GM21619 (cell line): ENCODE results near the gene DUSP12.
"Not testable (repeated sequence)": the region's sequence is repeated elsewhere in the genome, so short reads cannot be mapped to it uniquely, and the experiment has no call there.

Experiments used
- ATAC-seq: cut with Tn5 transposase; IDR thresholded peaks from one replicate; pipeline ENCODE4 v1.9.1; 2021; ENCODE audit not compliant: unreplicated experiment

Gene DUSP12, protein sequence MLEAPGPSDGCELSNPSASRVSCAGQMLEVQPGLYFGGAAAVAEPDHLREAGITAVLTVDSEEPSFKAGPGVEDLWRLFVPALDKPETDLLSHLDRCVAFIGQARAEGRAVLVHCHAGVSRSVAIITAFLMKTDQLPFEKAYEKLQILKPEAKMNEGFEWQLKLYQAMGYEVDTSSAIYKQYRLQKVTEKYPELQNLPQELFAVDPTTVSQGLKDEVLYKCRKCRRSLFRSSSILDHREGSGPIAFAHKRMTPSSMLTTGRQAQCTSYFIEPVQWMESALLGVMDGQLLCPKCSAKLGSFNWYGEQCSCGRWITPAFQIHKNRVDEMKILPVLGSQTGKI

DNA sequence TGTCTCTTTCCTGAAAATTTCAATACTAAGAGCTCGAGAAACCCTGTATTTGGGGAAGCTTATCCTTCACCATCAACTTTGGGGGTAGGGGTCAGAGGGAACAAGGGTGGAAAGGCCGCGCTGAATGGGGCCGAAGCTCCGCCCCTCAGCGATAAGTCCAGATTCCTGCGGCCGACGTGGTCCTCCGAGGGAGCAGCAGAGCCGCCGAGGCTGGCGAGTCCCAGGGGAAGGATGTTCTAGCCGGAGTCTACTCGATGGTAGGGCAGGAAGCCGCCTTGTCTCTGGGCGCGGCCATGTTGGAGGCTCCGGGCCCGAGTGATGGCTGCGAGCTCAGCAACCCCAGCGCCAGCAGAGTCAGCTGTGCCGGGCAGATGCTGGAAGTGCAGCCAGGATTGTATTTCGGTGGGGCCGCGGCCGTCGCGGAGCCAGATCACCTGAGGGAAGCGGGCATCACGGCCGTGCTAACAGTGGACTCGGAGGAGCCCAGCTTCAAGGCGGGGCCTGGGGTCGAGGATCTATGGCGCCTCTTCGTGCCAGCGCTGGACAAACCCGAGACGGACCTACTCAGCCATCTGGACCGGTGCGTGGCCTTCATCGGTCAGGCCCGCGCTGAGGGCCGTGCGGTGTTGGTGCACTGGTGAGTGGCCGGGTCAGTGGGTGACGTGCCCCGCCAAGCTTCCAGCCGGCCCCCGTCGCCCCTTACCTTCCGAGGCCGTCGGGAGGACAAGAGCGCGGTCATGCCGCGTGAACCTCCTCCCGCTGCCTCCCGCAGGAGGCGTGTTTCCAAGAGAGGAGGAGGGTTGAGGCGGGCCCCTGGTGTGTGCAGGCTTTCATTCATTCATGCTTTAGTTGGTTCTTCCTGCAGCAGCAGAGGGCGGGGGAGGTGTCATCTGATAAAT is at the start of gene DUSP12:
Gene DUSP12 (plus strand): TSS at position 278 of the 899 bp plus-strand sequence. CDS start 16 bp downstream, at position 294.
- peak; percentile 97 for ATAC-seq

DNA sequence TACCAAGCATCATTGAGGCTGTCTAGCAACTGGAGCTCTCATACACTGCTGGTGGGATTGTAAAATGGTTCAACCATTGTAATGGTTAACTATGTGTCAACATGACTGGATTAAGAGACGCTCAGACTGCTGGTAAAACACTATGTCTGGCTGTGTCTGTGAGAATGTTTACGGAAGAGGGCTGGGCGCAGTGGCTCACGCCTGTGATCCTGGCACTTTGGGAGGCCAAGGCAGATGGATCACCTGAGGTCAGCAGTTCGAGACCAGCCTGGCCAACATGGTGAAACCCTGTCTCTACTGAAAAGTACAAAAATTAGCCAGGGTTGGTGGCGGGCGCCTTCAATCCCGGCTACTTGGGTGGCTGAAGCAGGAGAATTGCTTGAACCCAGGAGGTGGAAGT is 47.3 kb upstream of the DUSP12 start:
- no peak for ATAC-seq

DNA sequence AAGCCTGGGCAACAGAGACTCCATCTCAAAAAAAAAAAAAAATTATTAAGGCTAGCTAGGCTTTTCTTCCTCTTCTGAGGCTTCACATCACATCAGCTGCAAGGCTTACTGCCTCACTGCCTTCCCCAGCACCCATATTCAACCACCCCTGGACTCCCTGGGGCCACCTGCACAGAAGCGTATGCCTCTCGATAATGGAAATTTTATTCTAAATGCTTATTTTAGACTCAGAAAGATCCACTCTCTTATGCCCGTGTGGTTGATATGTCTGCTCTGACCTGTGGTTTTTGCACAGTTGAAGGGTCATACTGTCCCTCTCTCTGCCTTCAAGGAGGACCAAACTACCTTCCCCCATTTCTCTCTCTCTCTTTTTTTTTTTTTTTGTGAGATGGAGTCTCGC is 44.0 kb upstream of the DUSP12 start:
- ATAC-seq, result no peak

DNA sequence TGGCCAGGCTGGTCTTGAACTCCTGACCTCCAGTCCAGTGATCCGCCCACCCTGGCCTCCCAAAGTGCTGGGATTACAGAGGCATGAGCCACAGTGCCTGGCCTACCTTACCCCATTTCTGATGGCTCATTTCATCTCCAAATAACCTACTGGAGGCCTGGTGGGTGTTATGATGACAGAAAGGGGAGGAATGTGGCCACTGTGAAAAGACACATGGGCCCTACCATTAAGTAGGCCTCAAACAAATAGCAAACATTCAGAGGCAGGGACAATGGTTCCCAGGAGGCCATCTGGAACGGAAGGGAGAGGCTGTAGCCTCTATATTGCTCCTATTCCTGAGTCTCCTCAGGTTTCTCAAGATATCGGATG is 43.5 kb upstream of the DUSP12 start:
- ATAC-seq, result no peak

DNA sequence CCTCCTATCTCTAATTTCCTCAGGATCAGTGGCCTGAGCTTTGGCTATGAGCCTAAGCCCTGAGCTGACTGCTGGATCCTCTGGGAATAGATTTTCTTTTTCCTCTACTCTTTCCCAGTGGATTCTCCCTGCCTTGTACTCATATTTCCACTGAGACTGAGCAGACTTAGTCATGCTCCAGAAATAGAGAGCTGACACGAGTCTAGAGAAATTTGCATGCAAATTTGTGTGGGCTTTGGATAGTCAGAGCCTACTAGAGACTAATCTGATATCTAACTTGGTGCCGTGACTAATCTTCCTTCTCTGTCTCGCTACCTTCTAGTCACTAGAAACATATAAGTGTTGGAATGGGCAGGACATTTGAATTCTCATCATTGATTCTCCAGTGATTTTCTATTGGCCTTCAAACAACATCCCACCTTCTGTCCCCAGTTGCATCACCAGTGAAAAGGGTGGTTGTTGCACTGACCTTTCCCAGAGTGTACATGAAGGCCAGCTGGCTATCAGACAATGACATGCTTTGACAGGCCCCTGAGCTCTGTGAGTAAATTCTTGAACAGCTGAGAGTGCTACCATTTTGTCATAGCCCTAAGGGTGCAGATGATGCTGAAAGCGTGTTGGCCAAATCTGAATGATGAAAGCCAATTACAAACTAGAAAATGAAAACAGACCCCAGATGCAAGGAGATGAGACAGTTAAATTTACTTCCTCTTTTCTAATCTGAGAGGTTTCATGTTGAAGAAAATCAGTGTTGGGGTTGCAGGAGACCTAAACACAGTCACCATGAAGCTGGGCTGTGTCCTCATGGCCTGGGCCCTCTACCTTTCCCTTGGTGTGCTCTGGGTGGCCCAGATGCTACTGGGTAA is 42.9 kb upstream of the DUSP12 start, which contains the start of gene FCRLA:
Gene FCRLA (plus strand): TSS at position 748 of the 866 bp plus-strand sequence. CDS start 36 bp downstream, at position 784.
- ATAC-seq, result peak; percentile 62

DNA sequence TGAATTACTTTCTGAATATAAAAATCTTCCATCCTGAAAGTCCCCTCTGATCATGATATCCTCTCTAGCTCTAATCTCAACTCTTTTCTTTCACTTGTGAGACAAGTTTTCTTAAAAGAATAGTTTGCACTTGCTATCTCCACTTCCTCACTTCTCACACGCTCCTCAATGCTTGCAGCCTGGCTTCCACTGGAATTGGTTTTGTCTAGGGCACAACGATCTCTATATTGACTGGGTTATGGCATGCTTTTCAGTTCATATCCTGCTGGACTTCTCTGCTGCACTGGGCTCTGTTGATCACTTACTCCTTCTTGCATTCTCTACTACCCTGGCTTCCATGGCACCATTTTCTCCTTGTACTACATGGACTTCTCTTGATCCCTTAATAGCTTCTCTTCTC is 42.1 kb upstream of the DUSP12 start:
- no peak for ATAC-seq

DNA sequence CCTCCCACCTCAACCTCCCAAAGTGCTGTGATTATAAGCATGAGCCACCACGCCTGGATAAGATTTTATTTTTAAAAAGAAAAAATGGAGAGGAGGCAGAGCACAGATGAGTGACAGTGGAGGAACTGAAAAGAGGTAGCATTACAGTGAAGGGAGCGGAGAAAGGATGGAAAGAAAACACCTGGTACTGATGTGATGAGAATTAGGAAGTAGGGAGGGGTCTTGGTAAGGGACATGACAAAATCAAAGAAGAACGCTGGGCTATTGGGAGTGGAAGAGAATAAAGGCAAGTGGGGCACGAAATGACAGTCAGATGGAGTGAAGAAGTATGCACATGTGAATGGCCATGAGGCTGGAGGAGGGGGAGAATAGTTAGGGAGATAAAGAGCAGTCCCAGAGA is 40.2 kb upstream of the DUSP12 start:
- no peak for ATAC-seq

GRCh38 chr1:161710560-161710959 is 39.0 kb upstream of the DUSP12 start:
- ATAC-seq, result no peak

DNA sequence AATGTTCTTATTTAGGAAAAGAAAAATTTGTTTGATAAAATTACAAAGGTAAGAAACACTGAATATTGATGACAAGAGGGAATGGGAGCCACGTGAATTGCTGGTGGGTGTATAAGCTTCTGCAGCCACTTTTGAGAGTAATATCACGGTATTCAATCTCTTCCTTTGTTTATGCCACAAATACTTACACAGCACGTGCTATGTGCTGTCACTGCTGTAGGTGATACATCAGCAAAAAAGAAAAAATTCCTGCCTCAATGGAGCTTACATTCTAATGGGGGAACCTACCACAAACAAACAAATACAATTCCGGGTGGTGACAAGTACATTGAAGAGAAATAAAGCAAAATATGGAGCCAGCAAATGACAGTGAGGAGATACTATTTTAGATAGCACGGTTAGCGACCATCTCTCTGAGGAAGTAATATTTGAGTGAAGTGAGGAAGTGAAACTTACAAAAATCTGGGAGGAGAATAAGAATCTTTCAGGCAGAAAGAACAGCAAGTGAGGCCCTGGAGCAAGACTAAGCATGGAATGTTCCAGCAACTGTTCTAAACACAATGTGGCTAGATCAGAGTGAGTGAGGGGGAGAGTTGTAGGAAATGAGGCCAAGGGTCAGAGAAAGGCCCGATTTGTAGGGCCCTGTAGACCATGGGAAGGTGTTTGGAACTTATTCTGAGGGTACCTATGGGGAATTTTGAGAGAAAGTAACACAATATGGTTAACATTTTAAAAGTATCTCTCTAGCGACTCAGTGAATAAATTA is 30.8 kb upstream of the DUSP12 start:
- peak; percentile 43 for ATAC-seq

DNA sequence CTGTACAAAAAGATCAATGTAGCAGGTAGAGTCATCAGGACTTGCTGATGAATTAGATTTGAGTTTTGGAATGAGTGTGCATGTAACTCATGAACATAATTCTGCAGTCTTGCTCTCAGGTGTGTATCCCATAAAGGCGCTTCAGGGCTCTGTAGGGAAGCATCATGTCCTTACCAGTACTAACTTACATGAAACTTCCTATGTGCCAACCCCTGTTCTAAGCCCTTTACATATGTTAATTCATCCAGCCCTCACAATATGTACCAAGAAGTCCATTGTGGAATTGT is 30.3 kb upstream of the DUSP12 start:
- ATAC-seq, result peak; percentile 35

GRCh38 chr1:161720422-161720821 is 29.2 kb upstream of the DUSP12 start:
- ATAC-seq, result no peak

DNA sequence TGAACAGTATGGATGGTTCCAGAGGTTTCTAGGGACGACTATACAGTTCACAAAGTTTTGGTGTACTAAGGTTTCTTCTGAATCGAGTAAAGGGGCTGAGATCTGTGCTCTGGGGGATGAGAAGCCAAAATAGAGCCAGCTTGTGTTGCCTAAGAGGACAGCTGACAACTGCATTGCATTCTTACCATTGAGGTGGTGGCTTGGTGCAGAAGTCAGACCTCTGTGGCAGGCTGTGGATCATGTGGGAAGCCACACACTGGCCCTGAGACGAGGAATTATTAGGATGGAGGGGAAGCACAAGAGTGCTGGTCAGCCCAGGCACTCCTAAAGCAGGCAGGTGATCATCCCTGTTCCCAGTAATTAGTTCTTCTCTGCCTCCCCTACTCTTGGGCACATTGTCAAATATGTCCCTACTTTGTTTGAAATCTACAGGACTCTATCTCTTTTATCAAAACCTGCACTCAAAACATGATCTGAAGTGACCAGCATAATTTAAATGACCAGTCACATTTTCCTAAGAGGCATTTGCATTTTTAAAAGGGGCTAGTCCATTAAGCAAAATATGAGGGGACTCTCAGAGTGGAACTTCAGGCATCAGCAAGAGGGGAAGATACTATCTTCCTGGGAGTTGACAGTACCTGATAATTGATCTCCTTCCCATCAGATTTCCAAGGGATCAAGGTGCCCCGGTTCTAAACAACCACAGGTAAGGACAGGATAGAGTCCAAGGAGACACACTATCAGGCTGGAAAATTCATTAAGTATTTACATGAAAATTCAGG is 28.4 kb upstream of the DUSP12 start, which contains the start of gene FCRLB:
Gene FCRLB (plus strand): TSS at position 589 of the 782 bp plus-strand sequence. CDS start 1,129 bp downstream, outside the sequence.
- ATAC-seq, result no peak

DNA sequence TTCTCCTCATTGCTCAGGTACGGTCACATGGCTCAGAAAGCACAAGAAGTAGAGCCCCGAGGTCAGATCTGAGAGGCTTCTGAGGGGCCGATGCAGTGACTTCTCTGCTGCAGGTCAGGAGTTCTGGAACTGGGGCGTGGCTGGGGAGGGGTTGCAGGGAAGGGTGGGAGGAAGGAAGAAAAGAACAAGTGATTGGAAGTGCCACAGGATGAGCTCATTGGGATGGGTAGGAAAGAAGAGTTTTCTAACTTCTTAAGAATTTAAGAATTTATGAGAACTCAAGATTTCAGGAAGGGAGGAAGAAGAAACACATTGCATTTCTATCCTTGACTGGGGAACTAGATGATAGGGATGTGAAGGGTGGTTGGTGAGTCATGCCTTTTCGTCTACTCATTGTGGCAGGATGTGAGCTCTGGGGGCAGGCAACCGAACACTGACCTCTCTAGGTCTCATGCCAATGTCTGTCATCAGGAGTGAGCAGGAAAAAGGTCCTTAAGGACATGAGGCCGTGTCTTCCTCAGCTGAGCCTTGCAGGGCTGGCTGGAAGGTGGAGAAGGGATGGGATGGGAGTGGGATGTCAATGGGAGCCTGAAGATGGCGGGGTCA is 27.7 kb upstream of the DUSP12 start:
- no peak for ATAC-seq

- no peak for ATAC-seq
Measured at GRCh38 chr1:161722406-161722805, 27.2 kb upstream of the DUSP12 start.

DNA sequence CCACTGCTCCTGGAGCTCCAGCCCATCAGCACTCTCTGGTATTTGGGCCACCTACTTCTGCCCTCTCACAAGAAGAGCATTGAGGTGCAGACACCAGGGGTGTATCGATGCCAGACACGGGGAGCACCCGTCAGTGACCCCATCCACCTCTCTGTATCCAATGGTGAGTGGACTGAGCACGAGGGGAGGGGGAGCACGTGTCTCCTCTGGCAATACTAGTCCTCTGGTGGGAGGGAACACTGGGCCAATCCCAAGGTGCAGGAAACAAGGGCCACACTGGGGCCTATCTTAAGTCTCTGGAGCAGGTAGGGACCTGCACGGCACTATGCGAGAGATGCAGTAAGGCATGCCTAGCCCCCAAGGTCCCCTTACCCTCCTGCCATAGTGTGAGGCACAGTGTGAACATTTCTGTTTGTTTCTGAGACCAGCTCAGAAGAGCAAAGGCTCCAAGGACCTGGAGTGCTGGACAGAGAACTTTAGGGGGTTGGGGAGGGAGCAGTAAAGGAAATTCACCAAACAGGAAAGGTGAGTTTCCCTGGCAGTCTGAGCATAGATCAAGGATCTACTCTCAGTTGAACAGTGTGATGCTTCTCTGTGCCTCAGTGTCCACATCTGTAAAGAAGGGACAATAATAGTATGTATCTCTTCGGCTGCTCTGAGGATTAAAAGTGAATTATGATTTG is 26.0 kb upstream of the DUSP12 start:
- no peak for ATAC-seq

DNA sequence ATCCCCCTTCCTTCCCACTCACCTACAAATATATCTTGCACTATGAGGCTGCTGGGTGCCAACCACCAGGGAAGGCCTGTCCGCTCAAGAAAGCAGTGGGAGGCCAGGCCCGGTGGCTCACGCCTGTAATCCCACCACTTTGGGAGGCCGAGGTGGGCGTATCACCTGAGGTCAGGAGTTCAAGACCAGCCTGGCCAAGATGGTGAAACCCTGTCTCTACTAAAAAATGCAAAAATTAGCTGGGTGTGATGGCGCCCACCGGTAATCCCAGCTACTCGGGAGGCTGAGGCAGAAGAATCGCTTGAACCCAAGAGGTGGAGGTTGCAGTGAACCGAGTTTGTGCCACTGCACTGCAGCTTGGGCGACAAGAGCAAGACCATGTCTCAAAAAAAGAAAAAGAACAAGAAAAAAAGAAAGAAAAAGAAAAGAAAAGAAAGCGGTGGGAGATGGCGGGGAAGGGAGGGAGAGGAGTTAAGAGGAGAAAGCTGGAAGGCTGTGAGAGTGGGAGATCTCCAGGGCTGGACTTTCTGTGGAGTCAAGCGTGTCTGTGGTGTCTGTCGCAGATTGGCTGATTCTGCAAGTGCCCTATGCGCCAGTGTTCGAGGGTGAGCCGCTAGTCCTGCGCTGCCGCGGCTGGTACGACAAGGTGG is 24.2 kb upstream of the DUSP12 start:
- not testable (repeated sequence) for ATAC-seq

DNA sequence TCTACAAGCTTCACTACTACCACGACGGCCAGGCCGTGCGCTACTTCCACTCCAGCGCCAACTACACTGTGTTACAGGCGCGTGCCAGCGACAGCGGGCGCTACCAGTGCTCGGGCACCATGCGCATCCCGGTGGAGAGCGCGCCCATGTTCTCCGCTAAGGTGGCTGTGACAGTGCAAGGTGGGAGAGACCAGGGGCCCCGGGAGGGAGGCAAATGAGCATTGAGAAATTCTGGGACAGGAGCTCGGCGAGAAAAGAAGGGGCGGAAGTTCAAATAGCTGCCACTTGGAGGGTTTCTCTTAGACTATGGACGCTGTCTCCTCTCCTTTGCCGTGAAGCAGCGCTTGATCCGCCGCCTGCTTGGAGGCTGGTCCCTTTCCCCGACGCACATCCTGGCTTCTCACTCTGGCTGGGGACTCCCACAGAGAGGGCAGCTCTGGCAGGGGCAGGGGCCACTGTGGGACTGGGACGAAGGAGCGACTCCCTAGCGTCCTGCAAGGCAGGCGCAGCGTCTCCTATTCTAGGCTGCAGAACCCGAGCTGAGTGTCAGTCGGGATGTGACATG is 23.6 kb upstream of the DUSP12 start:
- ATAC-seq, result peak; percentile 9
